ENCODE results near the gene TMEM128. TPM values are rescaled to one million over a fixed set of nuclear protein-coding genes. Genes with fewer than 3 reads are reported as not detected.
A peak's percentile ranks its signal among the peaks of the same experiment; 100 is the strongest.

The TMEM128 gene
- total and polyA plus RNA-seq, 2 of the 13 experiments (the other 11 are each of a cell fraction or from before 2014, with no cell fraction given), result 19.4 to 27.9 TPM

DNA sequence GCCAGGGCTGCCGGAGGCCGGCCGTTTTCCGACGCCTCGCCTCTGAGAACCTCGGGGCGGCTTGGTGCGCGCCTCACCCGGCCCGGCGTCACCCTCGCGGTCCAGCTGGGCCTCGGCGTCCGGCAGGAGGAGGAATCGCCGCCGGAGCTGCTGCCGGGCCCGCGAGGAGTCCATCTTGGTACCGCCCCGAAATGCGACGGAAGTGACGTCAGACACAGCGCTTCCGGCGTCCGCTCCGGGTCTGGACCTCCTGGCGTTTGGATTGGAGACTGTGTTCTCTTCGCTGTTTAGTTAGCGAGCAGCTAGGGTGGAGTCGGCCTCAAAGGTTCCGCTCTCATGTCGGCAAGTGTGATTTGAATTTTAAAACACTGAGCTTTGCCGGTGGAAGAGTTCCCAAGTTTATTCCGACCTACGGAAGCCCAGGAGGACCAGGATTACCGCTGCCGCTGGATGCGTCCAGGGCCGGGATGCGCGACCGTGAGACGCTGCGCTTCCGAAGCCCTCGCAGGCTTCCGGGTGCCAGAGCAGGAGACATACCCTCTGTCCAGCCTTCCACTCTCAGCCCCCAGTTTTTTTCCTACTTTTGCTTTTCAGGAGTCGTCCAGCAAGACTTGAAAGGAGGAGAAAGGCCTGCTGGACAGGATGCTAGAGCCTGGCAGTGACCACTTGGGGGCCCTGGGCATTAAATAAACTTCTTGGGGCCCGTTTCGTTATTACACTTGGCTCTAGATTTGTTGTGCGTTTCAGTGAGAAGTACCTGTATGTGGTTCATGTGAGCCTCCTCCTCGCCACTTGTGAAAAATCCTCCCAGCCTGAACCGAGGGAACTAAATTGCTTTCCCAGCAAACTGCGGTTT is at the start of gene TMEM128 (continued):
- TF ChIP-seq, protein P1, sequence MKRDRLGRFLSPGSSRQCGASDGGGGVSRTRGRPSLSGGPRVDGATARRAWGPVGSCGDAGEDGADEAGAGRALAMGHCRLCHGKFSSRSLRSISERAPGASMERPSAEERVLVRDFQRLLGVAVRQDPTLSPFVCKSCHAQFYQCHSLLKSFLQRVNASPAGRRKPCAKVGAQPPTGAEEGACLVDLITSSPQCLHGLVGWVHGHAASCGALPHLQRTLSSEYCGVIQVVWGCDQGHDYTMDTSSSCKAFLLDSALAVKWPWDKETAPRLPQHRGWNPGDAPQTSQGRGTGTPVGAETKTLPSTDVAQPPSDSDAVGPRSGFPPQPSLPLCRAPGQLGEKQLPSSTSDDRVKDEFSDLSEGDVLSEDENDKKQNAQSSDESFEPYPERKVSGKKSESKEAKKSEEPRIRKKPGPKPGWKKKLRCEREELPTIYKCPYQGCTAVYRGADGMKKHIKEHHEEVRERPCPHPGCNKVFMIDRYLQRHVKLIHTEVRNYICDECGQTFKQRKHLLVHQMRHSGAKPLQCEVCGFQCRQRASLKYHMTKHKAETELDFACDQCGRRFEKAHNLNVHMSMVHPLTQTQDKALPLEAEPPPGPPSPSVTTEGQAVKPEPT (CRISPR knock-in tag; IDR thresholded peaks at IDR 0.05; ENCODE audit: low read depth), result no peak
- TF ChIP-seq, protein P2, sequence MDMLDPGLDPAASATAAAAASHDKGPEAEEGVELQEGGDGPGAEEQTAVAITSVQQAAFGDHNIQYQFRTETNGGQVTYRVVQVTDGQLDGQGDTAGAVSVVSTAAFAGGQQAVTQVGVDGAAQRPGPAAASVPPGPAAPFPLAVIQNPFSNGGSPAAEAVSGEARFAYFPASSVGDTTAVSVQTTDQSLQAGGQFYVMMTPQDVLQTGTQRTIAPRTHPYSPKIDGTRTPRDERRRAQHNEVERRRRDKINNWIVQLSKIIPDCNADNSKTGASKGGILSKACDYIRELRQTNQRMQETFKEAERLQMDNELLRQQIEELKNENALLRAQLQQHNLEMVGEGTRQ (IDR thresholded peaks at IDR 0.05; ENCODE audit: low read depth, low read length), result no peak
- TF ChIP-seq, protein P2 (CRISPR knock-in tag; IDR thresholded peaks at IDR 0.05; ENCODE audit: borderline replicate concordance), result no peak
- TF ChIP-seq, protein P3, sequence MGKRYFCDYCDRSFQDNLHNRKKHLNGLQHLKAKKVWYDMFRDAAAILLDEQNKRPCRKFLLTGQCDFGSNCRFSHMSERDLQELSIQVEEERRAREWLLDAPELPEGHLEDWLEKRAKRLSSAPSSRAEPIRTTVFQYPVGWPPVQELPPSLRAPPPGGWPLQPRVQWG (CRISPR knock-in tag; IDR thresholded peaks at IDR 0.05; ENCODE audit: borderline replicate concordance, low read depth), result no peak
- TF ChIP-seq SP5 (CRISPR knock-in tag; IDR thresholded peaks at IDR 0.05; ENCODE audit: borderline replicate concordance, low read depth) (no peak), KAT7 (CRISPR knock-in tag; IDR thresholded peaks at IDR 0.05; ENCODE audit: borderline replicate concordance) (peak; percentile 95; the same call in 1 of the 2 replicates), SIX1 (CRISPR knock-in tag; IDR thresholded peaks at IDR 0.05; ENCODE audit: borderline replicate concordance) (peak; percentile 5; the same call in 1 of the 2 replicates), ZNF556 (CRISPR knock-in tag; IDR thresholded peaks at IDR 0.05; ENCODE audit: borderline replicate concordance) (no peak; the same call in 1 of the 2 replicates), ELF4 (CRISPR knock-in tag; IDR thresholded peaks at IDR 0.05; ENCODE audit: borderline replicate concordance) (no peak; the same call in none of the 2 replicates), MAFF (IDR thresholded peaks at IDR 0.05; ENCODE audit: low read depth, low read length) (no peak), DNMT1 (CRISPR knock-in tag; IDR thresholded peaks at IDR 0.05) (no peak), KLF16 (CRISPR knock-in tag; IDR thresholded peaks at IDR 0.05) (peak in 1 of 2 experiments; percentile 66; a peak in 2 of 4 replicates), ZNF34 (CRISPR knock-in tag; IDR thresholded peaks at IDR 0.05; ENCODE audit: borderline replicate concordance) (peak; percentile 40; the same call in 1 of the 2 replicates), ARHGAP35 (CRISPR knock-in tag; IDR thresholded peaks at IDR 0.05; ENCODE audit: borderline replicate concordance) (peak; percentile 88; the same call in 1 of the 2 replicates), HNRNPH1 (optimal IDR thresholded peaks at IDR 0.05; ENCODE audit: low read depth, low read length) (no peak), ATF7-NPFF (CRISPR knock-in tag; IDR thresholded peaks at IDR 0.05; ENCODE audit: low read depth) (0 out of 2 replicates have a peak, but pooled peaks have one; percentile 42), ESRRA (CRISPR knock-in tag; IDR thresholded peaks at IDR 0.05; ENCODE audit: low read depth) (no peak), ZNF230 (CRISPR knock-in tag; IDR thresholded peaks at IDR 0.05) (peak; percentile 20; the same call in 1 of the 2 replicates), ZNF431 (CRISPR knock-in tag; IDR thresholded peaks at IDR 0.05; ENCODE audit: borderline replicate concordance, low read depth) (peak; percentile 60)
- TF ChIP-seq, protein P4, sequence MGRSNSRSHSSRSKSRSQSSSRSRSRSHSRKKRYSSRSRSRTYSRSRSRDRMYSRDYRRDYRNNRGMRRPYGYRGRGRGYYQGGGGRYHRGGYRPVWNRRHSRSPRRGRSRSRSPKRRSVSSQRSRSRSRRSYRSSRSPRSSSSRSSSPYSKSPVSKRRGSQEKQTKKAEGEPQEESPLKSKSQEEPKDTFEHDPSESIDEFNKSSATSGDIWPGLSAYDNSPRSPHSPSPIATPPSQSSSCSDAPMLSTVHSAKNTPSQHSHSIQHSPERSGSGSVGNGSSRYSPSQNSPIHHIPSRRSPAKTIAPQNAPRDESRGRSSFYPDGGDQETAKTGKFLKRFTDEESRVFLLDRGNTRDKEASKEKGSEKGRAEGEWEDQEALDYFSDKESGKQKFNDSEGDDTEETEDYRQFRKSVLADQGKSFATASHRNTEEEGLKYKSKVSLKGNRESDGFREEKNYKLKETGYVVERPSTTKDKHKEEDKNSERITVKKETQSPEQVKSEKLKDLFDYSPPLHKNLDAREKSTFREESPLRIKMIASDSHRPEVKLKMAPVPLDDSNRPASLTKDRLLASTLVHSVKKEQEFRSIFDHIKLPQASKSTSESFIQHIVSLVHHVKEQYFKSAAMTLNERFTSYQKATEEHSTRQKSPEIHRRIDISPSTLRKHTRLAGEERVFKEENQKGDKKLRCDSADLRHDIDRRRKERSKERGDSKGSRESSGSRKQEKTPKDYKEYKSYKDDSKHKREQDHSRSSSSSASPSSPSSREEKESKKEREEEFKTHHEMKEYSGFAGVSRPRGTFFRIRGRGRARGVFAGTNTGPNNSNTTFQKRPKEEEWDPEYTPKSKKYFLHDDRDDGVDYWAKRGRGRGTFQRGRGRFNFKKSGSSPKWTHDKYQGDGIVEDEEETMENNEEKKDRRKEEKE (IDR thresholded peaks at IDR 0.05), result no peak
- TF ChIP-seq, protein P5, sequence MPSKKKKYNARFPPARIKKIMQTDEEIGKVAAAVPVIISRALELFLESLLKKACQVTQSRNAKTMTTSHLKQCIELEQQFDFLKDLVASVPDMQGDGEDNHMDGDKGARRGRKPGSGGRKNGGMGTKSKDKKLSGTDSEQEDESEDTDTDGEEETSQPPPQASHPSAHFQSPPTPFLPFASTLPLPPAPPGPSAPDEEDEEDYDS (CRISPR knock-in tag; IDR thresholded peaks at IDR 0.05), result peak; percentile 81

Measured in HepG2 (cell line).